DMS 273 treated with DMSO at 0.1 percent for 48 hours (cell line): ENCODE results near the gene BBLN.
"Not testable (repeated sequence)": the region's sequence is repeated elsewhere in the genome, so short reads cannot be mapped to it uniquely, and the experiment has no call there.

Experiments used
- DNase-seq: peaks from one replicate; lab custom pipeline; 2025; lab: John Stamatoyannopoulos, UW

Gene BBLN, protein sequence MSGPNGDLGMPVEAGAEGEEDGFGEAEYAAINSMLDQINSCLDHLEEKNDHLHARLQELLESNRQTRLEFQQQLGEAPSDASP

DNA sequence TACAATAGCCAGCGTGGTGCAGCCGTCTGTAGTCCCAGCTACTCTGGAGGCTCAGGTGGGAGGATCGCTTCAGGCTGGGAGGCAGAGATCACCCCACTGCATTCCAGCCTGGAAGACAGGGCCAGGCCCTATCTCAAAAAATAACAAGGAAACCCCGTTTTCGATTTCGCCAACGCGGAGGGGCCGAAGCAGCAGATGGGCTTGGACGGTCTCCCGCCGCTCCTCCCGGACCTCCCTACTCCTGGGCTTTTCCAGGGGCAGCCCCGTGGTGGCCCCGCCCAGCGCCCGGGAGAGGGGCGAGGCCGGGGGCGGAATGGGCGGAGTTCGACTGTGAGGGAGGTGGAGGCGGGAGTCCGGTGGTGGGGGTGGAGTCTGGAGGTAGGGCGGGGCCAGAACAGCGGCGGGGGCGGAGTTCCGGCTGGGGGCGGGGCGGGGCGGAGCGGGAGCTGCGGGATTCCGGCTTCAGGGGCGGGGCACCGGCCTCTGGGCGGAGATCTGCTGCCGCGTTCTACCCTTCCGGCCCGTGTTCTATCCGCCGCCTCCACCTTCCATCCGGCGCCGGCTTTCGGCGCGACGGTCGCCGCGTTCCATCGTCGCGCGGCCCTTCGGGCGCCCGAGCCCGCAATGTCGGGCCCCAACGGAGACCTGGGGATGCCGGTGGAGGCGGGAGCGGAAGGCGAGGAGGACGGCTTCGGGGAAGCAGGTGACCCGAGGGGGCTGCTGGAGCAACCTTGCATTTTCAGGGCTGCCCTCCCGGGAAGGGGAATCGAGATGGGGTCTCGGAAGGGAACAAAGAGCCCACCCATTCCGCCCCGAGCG, at the start of gene BBLN:
TSS of gene BBLN (plus strand) at position 482 of the 819 bp plus-strand sequence. CDS start at position 625, 143 bp downstream.
- peak; percentile 74 for DNase-seq

GRCh38 chr9:128111726-128112125, 48.3 kb upstream of the BBLN start:
- DNase-seq, result not testable (repeated sequence)

DNA sequence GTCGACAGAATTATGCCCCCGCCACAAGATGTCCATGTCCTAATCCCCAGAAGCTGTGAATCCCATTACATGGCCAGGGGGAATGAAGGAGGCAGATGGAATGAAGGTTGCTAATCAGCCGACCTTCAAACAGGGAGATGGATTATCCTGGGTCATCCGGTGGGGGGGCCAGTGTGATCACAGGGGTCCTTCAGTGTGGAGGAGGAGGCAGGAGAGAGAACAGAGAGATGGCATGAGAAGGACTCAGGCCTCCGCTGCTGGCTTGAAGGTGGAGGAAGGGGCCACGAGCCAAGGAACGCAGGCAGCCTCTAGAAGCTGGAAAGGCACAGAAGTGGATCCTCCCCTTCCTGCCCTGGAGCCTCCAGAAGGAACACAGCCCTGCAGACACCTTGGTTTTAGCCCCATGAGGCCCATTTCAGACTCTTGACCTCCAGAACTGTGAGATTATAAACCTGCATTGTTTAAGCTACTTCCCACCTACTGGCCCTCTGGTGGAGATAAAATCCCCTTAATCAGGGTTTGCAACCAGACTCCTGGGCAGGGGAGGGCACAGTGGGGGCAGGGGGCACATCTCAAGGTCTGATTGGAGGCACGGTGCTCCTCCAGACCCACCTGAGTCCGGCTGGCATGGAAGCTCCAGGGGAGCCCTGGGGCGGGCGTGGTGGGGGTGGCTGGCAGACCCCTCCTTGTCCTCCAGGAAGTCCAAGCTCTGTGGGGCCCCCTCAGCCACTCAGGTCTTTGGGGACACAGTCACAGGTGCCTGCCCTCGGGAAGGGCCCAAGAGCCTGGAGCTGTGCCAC, 46.3 kb upstream of the BBLN start:
- DNase-seq, result no peak

DNA sequence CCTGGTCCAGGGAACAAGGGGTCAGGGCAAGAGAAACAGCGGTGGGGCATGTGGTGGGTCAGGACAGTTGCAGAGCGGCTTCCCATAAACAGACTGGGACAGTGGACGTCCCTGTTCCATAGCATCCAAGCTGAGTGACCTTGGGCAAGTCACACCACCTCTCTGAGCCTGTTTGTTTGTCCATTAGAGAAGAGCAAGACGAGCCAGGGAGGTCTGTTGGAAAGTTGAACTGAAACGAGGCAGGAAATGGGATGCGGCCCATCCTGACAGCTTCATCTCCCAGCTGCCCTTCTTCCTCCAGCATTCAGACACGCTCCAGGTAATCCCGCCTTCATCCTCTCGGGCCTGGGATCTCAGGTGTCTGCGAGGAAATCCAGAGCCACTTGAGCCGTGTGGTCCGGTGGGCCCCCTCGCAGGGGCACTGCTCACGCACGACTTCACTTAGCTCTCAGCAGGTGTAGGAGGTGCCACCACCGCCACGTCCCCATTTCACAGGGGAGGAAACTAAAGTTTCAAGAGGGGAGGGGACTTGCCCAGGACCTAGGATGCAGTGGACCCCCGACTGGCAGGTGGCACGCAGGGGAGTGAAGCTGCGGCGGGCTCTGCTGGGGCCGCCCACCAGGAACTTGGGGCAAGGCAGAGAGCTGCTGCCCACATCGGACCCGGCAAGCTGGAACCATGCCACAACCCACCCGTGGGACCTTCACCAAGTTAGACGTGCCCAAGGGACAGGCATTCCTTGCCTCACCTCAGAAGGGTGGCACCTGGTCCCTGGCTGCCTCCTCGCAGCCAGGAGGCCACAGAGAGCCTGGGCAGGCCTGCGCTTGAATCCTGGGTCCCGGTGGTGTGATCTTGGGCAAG, 45.5 kb upstream of the BBLN start:
- no peak for DNase-seq

GRCh38 chr9:128115187-128116103, 44.6 kb upstream of the BBLN start:
- no peak for DNase-seq

GRCh38 chr9:128116104-128117083, 43.7 kb upstream of the BBLN start:
- DNase-seq, result no peak

GRCh38 chr9:128117613-128118471, 42.2 kb upstream of the BBLN start:
- peak; percentile 39 for DNase-seq

DNA sequence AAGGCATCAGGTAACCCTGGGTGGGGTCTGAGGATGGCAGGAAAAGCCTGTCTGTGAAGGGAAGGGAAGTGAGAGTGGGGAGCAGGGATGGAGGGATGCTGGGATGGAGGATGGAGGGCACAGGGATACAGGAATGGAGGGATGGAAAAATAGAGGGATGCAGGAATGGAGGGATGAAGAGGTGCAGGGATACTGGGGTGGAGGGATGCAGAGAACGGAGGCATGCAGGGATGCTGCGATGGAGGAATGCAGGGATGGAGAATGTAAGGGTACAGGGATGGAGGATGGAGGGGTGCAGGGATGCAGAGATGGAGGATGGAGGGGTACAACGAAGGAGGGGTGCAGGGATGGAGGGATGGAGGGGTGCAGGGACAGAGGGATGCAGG, 41.6 kb upstream of the BBLN start:
- no peak for DNase-seq

GRCh38 chr9:128118971-128119665, 40.9 kb upstream of the BBLN start:
- DNase-seq, result no peak

- no peak for DNase-seq
Observed at GRCh38 chr9:128120061-128120740, 39.9 kb upstream of the BBLN start.

- DNase-seq, result no peak
Observed at GRCh38 chr9:128120741-128121465, 39.2 kb upstream of the BBLN start.

GRCh38 chr9:128121466-128121810, 38.6 kb upstream of the BBLN start:
- no peak for DNase-seq

DNA sequence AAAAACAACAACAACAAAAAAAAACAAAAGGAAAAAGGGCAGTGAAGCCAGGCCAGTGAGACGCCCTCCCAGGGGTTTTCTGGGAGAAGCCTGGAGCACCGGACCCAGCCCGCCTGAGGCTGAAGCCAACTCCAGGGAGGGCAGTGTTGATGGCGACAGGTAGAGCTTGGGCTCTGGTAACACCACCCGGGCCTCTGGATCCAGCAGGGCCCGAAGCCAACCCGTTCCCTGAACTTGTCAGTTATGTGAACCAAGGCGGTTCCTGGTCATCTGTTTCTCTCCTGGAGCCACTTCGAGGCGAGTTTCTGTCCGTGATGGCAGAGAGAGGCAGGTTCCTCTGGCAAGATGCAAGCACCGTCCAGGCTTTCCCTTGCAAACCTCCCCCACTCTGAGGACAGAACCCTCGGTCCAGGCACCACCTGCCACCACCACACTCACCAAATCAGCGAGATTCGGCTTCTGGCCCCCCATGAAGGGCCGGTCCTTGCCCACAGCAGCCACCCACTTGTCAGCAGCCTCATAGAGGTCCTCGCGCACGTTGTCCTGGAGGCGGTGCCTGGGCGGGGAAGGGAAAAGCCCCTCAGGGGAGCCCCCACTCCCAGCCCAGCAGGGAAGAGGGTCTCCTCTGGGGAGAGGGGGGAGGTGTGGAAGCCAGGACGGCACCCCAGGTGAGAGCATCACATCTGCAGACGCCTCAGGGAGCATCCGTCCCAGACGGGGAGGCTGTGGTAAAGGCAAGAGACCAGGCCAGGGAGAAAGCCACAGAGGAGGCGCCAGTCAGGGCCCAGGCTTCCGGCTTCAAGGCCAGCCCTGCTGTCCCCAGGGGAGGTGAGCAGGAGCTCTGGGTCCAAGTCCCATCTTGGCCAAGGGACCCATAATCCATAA, 37.9 kb upstream of the BBLN start:
- no peak for DNase-seq

DNA sequence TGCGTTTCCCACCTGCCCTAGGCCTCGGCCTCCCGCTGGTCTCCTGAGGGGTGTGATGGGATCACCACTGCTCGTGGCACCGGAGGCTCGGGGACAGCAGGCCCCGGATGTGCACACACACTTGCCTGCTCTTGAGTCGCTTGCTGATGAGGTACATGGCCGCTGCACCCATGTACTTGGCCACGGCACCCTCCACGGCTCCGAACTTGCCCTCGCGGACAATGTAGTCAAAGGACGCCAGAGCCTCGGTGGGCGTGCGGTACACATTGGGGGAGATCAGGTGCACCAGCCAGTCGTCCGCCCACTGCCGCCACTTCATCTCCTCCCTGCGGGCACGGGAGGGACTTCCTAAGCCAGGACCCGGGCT, 37.3 kb upstream of the BBLN start:
- no peak for DNase-seq

DNA sequence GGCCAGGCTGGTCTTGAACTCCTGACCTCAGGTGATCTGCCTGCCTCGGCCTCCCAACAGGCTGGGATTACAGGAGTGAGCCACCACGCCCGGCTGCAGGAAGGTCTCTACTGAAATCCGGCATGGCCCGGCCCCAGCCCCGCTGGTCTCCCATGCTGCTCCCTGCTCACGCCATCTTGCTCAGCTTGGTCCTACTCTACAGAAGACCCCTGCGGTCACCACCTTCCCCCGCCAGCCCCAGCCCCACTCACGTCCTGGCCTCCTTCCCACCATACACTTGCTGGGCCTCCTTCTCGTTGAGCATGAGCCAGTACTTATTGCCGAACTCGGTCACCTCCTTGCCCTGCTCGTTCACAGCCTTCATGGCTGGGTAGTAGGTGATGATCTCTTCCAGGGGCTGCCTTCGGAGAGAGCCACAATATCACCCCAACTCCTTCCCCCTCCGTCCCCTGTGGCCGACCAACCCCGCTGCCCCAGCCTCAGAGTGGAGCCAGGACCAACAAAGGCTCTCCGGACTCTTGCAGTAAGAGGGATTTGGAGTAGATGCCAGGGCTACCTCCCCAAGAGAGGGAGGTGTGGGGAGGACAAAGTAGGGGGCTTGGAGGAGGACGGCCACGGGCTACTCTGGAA, 36.5 kb upstream of the BBLN start:
- no peak for DNase-seq

- DNase-seq, result no peak
Observed at GRCh38 chr9:128124451-128124850, 35.6 kb upstream of the BBLN start.
